ENCODE measurements around the gene PI16.

The PI16 gene

DNA sequence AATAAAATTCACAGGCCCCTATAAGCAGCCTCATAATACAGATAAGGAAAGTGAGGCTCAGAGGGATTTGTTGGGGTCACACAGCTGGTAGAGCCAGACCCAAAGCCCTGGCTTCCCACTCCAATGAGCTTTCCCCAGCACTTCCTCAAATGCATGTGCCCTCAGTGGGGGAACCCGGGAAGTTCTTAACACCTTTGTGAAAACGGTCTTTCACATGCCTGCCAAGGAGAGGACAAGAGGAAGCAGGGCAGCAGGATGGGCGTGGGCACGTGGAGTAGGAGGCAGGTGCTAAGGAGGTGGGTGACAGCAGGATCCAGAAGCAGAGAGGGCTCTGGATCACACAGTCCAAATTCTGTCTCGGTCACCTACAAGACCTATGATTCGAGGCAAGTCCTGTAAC, 598 bp downstream of the PI16 start:
- in situ Hi-C loops (cut with HindIII; ENCODE audit: low pct_ligation_motif_present, low sequenced_read_pairs): no loop called here
- Histone ChIP-seq H3K4me3 (ENCODE audit: low read depth, low read length) (no peak overlapping the region), H3K36me3 (replicated peaks) (no peaks in the 10 kb centered on the region), H3K27ac (no peak overlapping the region), H3K27me3 (replicated peaks) (no peaks in the 10 kb centered on the region)
- DNase-seq: no peak
- TF ChIP-seq CTCF (IDR thresholded peaks at IDR 0.05; ENCODE audit: low read depth, low read length, missing control alignments): no peak

DNA sequence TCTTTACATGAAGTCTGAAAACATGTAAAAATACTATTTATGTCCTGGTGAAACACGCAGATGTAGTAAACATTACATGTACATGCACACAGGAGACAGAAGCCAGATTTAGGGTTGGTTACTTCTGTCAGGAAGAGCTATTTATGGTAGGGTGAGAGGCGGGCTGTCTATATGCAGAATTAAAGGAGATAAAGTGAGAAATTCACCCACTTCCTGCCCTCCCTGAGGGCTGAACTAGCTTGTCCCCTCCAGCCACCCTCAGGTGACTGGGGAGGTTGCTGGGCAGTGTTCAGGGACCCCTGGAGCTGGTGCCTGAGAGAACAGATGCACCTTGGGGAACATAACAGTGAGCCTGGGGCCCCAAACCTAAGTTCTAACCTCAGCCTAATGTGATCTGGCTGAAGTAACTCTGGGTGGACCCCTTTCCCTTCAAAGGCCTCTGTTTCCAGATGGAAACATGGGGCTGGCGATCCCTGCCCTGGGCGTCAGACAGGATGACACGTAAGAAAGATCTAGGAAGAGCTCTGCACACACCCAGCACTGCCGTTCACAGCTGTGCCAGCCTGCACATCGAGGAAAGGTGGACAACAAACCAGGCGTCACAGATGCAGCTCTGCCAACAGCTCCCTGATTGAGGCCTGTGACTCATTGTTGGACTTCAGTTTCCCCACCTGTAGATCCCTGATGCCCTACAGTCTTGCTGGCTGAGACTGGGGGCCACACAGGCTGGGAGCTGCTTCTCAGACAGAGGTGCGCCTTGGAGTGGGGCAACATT, 1.3 kb downstream of the PI16 start:
- no peak overlapping the region for H3K4me3 ChIP-seq (ENCODE audit: low read depth, low read length)

DNA sequence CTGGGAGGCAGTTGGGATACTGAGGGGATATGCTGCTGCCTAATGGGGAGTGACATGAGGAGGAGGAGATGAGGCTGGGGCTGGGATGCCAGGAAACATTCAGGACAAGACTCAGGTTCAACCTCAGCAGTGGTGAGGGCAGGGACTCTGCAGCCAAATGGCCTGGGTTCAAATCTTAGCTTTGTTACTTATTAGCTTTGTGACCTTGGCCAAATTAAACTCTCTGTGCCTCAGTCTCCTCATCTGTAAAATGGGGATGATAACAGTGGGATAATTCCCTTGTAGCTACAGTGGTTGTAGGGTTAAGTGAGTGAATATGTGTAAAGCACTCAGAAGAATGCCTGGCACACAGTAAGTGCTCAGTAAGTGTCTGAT, 1.9 kb downstream of the PI16 start:
- no peak for DNase-seq
- H3K27ac ChIP-seq: no peak overlapping the region
- H3K4me3 ChIP-seq (ENCODE audit: low read depth, low read length): no peak overlapping the region
- no peak for TF ChIP-seq CTCF (IDR thresholded peaks at IDR 0.05; ENCODE audit: low read depth, low read length, missing control alignments)
- no peaks in the 10 kb centered on the region for H3K36me3 ChIP-seq (replicated peaks)
- in situ Hi-C loops (cut with HindIII; ENCODE audit: low pct_ligation_motif_present, low sequenced_read_pairs): no loop called here
- no peaks in the 10 kb centered on the region for H3K27me3 ChIP-seq (replicated peaks)

More for the DNA sequence above, 1.3 kb downstream of the PI16 start:
- no peak for TF ChIP-seq CTCF (IDR thresholded peaks at IDR 0.05; ENCODE audit: low read depth, low read length, missing control alignments)
- Histone ChIP-seq H3K36me3 (replicated peaks) (no peaks in the 10 kb centered on the region), H3K27me3 (replicated peaks) (no peaks in the 10 kb centered on the region), H3K27ac (no peak overlapping the region)
- no peak for DNase-seq
- in situ Hi-C loops (cut with HindIII; ENCODE audit: low pct_ligation_motif_present, low sequenced_read_pairs): no loop called here

DNA sequence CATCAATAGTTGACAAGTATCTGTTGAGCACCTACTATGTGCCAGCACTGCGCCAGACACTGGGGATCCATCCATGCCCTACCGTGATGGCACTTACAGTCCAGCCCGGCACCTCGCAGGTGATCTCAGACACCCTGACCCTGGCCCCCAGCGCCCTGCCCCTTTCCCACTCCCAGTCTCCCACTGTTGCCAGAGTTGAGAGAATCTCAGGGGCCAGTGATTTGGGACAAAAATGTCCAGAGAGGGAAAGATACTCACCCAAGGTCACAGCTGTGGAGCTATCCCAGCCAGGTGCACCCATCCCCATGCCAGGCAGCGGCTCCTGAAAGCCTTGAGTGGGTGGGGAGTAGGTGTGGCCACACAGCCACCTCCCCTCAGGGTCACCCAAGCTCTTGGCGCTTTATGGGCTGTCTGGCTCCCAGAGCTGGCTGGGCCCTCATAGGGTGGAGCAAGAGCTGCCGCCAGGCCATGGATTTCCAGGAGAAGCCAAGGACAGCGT, 3.3 kb downstream of the PI16 start:
- H3K27me3 ChIP-seq (replicated peaks): no peaks in the 10 kb centered on the region
- no peak overlapping the region for H3K27ac ChIP-seq
- no peak for DNase-seq
- H3K4me3 ChIP-seq (ENCODE audit: low read depth, low read length): no peak overlapping the region
- H3K36me3 ChIP-seq (replicated peaks): no peaks in the 10 kb centered on the region
- no peak for TF ChIP-seq CTCF (IDR thresholded peaks at IDR 0.05; ENCODE audit: low read depth, low read length, missing control alignments)
- in situ Hi-C loops (cut with HindIII; ENCODE audit: low pct_ligation_motif_present, low sequenced_read_pairs): no loop called here

DNA sequence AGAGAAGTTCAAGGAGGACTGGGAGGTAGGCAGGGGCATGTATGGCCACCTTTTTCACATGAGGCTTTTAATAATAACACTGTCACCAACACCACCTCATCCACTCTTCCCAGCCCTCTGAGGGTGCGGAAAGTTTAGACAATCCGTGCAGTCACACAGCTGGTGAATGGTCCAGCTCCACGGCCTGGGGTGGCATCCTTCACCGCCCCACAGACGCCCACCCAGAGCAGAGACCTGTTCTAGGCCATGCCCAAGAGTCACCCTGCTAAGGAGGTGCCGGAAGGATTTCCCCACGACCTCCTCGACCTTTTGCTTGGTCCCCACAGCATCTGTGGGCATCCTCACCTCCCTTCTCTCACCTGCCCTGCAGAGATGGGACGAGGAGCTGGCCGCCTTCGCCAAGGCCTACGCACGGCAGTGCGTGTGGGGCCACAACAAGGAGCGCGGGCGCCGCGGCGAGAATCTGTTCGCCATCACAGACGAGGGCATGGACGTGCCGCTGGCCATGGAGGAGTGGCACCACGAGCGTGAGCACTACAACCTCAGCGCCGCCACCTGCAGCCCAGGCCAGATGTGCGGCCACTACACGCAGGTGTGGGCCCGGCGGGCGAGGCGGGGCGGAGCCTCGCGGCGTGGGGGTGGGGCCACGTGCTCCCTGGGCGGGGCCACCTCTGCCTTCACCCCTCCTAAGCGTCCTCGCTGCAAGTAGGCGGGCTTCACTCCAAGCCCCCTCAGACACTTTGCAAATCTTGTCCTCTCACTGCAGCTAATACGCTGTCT, 4.4 kb downstream of the PI16 start:
- in situ Hi-C loops (cut with HindIII; ENCODE audit: low pct_ligation_motif_present, low sequenced_read_pairs): no loop called here
- no peaks in the 10 kb centered on the region for H3K36me3 ChIP-seq (replicated peaks)
- no peak for DNase-seq
- no peak overlapping the region for H3K27ac ChIP-seq
- H3K4me3 ChIP-seq (ENCODE audit: low read depth, low read length): no peak overlapping the region
- no peak for TF ChIP-seq CTCF (IDR thresholded peaks at IDR 0.05; ENCODE audit: low read depth, low read length, missing control alignments)
- H3K27me3 ChIP-seq (replicated peaks): no peaks in the 10 kb centered on the region

Measured in brain microvascular endothelial cell (primary cell).